ENCODE measurements around the gene ANO10.

DNA sequence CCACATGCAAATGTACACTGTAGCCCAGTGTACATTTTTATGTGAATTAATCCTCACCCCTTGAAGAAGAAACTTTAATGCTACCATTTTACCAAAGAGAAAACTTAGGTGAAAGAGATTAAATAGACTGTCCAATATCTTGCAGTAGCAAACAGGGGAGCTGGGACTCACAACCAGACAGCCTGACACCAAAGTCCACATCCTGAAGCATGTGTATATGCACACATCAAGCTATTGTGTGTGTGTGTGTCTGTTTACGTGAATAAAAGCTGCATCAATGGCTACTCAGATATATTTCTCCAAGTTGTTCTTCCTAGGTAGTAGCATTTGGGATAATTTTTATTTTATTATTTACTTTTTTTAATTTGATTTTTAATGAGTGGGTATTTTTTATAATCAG is 6.7 kb downstream of the ANO10 start:
- TF ChIP-seq YY1 (IDR thresholded peaks at IDR 0.05; ENCODE audit: insufficient read depth, insufficient read length), result no peak
- TF ChIP-seq ZNF274 (IDR thresholded peaks at IDR 0.05; ENCODE audit: low read depth, low read length), result no peak

Data from NT2/D1 (cell line).